Mucosa of rectum (tissue), 2 donors: ENCODE data around the gene PAAF1.
A peak's percentile ranks its signal among the peaks of the same experiment; 100 is the strongest.

Source experiments
- H3K27ac ChIP-seq, 2 donors: one replicate each; pipeline ENCODE4 v1.7.0; 2013; ENCODE audit warnings: inconsistent platforms in 2 of 2, low read depth in 2 of 2, low read length in 2 of 2
- H3K27me3 ChIP-seq, 2 donors: one replicate each; pipeline ENCODE4 v1.7.0; 2013; ENCODE audit warnings: low read length in 2 of 2; ENCODE audit not compliant: control insufficient read depth in 2 of 2, insufficient read depth in 2 of 2
- H3K36me3 ChIP-seq, 2 donors: one replicate each; pipeline ENCODE4 v1.7.0; 2013; ENCODE audit warnings: low read length in 2 of 2; ENCODE audit not compliant: control insufficient read depth in 2 of 2, insufficient read depth in 2 of 2
- H3K4me1 ChIP-seq, 2 donors: one replicate each; pipeline ENCODE4 v1.7.0; 2013; ENCODE audit warnings: low read length in 2 of 2, mild to moderate bottlenecking in 1 of 2; ENCODE audit not compliant: control insufficient read depth in 2 of 2, insufficient read depth in 2 of 2
- H3K4me3 ChIP-seq, 2 donors: one replicate each; pipeline ENCODE4 v1.7.0; 2013; ENCODE audit warnings: low read length in 2 of 2
- H3K9ac ChIP-seq, 2 donors: one replicate each; pipeline ENCODE4 v1.7.0; 2013; ENCODE audit warnings: low read length in 2 of 2, low read depth in 1 of 2, mild to moderate bottlenecking in 1 of 2
- H3K9me3 ChIP-seq, 2 donors: one replicate each; pipeline ENCODE4 v1.7.0; 2013; ENCODE audit warnings: low read length in 2 of 2; ENCODE audit not compliant: control insufficient read depth in 2 of 2
- donor health status: healthy.
- donor health status: Normal muscosa, but diverticular disease.

PAAF1 gene

DNA sequence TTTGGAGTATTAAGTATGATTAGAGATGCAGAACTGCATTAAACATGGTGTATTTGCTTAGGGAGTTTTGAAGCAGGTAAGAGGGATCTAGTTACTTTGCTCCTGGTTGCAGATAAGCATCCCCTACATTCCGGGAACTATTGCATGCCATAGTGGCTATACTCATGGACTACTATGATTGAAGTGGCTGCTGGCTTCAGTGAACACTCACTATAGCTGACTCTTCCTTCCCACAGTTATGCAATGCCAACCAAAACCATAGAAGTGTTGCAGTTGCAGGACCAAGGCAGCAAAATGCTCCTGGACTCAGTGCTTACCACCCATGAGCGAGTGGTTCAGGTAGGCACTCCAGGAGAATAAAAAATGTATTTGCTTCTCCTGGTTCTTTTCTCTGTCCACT lies 17.1 kb upstream of the PAAF1 start:
- Histone ChIP-seq H3K27me3 (no peaks in the 10 kb centered on the region), H3K4me1 (no peaks in the 10 kb centered on the region), H3K9me3 (no peaks in the 10 kb centered on the region), H3K9ac (no peak overlapping the region), H3K4me3 (no peak overlapping the region), H3K36me3 (peaks cover 22 to 31% of the 10 kb centered on the region in 2 donors), H3K27ac (no peak overlapping the region)

DNA sequence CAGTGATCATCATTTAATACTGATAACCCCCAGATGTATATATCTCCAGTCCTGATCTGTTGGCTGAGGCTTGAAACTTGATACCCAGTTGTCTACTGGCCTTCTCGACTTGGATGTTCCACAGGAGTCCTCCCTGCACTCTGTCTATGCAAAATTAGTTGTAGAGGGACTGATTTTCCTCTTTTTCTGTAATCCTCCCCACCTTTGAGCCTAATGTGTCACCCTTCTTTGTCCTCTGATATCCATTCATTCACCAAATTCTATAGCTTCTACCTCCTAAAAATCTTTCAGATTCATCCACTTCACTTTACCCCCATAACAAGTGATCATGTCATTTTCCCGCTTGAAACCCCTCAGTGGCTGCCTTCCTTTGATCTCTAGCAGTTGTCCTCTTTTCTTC lies 16.6 kb upstream of the PAAF1 start:
- Histone ChIP-seq H3K9ac (no peak overlapping the region), H3K27me3 (no peaks in the 10 kb centered on the region), H3K4me3 (no peak overlapping the region), H3K4me1 (no peaks in the 10 kb centered on the region), H3K36me3 (peaks cover 21 to 34% of the 10 kb centered on the region in 2 donors), H3K27ac (no peak overlapping the region), H3K9me3 (no peaks in the 10 kb centered on the region)

DNA sequence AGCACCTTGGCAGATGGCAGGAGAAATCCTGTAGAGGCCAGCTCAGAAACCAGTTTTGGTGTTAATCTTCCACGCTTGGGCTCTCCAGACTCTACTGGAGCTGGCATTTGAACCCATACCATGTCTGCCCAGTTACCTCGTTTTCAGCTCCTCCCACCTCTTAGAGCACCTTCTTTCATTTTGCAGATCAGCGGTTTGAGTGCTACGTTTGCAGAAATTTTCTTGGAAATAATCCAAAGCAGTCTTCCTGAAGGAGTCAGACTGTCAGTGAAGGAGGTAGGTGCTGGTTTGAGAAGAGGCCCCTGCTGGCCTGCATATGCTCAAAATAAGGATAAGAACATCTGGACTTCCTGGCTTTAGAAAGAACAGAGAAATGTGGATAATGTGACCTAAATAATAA lies 13.8 kb upstream of the PAAF1 start:
- no peaks in the 10 kb centered on the region for H3K4me1 ChIP-seq
- no peak overlapping the region for H3K4me3 ChIP-seq
- H3K27me3 ChIP-seq = no peaks in the 10 kb centered on the region
- H3K27ac ChIP-seq = no peak overlapping the region
- H3K9me3 ChIP-seq = no peaks in the 10 kb centered on the region
- H3K36me3 ChIP-seq = peaks cover 21 to 34% of the 10 kb centered on the region in 2 donors
- H3K9ac ChIP-seq = no peak overlapping the region

DNA sequence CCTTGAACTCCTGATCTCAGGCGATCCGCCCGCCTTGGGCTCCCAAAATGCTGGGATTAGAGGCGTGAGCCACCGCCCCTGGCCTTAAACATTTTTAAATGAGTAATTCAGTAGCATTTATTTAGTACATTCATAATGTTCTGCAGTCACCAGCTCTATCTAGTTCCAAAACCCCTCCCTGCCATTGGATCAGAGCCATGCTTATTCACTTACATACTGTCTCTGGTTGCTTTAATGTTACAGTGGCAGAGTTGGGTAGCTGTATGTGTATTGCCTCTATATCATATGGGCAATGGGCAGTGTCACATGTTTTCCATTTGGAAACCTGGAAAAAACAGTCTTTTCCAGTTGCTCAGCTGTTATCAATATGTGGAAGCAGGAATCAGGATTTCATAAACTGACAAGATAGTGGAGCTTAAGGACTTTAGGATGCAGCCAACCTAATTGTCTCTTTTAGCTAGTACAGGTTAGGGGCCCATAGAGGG lies 10.7 kb upstream of the PAAF1 start:
- H3K27ac ChIP-seq = peak overlapping the region in 1 of 2 donors; percentile 14
- H3K4me3 ChIP-seq = no peak overlapping the region
- no peaks in the 10 kb centered on the region for H3K27me3 ChIP-seq
- H3K4me1 ChIP-seq = peaks cover 0 to 9% of the 10 kb centered on the region in 2 donors
- no peaks in the 10 kb centered on the region for H3K9me3 ChIP-seq
- peaks cover 10 to 32% of the 10 kb centered on the region in 2 donors for H3K36me3 ChIP-seq
- H3K9ac ChIP-seq = no peak overlapping the region

DNA sequence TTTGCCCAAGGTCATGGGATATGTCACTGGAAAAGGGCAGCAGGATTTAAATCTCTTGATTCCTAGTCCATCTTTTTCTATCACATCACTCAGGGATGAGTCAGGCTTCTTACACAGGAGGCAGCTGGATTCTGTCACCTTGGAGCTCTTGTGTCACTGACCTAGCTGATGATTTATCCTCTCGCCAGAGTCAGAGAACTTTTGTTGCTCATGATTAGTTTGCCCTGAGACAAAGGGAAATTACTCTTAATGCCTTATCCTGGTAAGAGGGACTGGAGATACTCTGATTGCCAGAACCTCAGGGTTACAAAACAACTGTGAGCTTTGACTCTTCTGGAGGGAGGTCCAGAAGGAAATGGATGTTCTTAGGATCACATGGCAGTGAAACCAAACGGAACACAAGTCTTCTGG lies 10.2 kb upstream of the PAAF1 start:
- no peak overlapping the region for H3K9ac ChIP-seq
- peaks cover 10 to 29% of the 10 kb centered on the region in 2 donors for H3K36me3 ChIP-seq
- no peaks in the 10 kb centered on the region for H3K27me3 ChIP-seq
- peak overlapping the region in 1 of 2 donors; percentile 14 for H3K27ac ChIP-seq
- H3K9me3 ChIP-seq = no peaks in the 10 kb centered on the region
- peaks cover 0 to 9% of the 10 kb centered on the region in 2 donors for H3K4me1 ChIP-seq
- no peak overlapping the region for H3K4me3 ChIP-seq

DNA sequence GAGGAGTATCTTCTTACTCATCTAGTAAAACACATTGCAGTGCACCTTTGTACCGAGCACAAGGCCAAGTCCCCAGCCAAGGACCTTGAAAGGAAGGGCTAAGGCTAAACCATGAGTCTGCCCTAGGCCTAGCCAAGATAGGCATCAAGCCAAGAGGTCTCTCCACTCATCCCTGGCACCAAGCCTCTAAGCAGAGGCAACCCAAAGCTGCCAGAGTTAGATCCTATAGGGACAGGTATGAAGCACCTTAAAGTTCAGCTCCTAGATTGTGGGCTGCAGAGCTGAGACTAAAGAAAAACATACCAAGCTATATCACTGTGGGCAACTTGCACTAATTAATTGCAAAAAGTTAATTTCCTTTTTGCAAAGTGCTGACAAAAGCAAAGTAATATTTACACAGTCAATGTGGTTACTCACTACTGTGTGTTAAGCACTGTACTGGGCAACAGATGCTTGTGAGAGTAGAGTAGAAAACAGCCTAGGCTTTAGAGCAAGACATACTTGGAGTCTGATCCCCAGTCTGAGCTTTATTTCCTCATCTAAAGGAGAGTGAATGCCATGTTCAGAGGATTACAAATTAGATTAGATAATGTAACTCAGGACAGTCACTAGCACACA lies 7.4 kb upstream of the PAAF1 start:
- H3K4me1 ChIP-seq = peaks cover 0 to 9% of the 10 kb centered on the region in 2 donors
- H3K27ac ChIP-seq = peak overlapping the region; percentile 18 to 47
- H3K27me3 ChIP-seq = no peaks in the 10 kb centered on the region
- H3K36me3 ChIP-seq = peaks cover 15 to 22% of the 10 kb centered on the region in 2 donors
- H3K4me3 ChIP-seq = no peak overlapping the region
- H3K9ac ChIP-seq = peak overlapping the region in 1 of 2 donors; percentile 11
- H3K9me3 ChIP-seq = no peaks in the 10 kb centered on the region

DNA sequence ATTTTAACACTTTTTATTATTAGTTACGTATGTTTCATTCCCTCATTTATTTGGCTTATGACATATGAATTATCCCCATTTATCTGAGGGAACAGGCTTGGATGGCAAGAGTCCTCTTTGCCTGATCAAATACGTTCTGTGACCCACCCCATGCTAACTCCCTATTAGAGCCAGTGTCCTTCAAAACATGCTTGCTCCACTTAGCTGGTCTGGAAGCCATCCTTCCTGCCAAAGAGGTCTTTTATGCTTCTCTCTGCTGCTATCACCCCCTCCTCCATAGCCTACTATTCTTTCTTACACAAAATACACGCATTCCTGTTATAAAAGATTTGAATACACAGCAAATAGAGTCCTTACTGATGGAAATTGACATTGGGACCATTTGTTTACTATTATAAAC lies 6.5 kb upstream of the PAAF1 start:
- Histone ChIP-seq H3K4me3 (no peak overlapping the region), H3K4me1 (peaks cover 2 to 9% of the 10 kb centered on the region in 2 donors), H3K36me3 (peaks cover 14 to 19% of the 10 kb centered on the region in 2 donors), H3K9ac (no peak overlapping the region), H3K9me3 (no peaks in the 10 kb centered on the region), H3K27me3 (no peaks in the 10 kb centered on the region), H3K27ac (peak overlapping the region in 1 of 2 donors; percentile 4)

DNA sequence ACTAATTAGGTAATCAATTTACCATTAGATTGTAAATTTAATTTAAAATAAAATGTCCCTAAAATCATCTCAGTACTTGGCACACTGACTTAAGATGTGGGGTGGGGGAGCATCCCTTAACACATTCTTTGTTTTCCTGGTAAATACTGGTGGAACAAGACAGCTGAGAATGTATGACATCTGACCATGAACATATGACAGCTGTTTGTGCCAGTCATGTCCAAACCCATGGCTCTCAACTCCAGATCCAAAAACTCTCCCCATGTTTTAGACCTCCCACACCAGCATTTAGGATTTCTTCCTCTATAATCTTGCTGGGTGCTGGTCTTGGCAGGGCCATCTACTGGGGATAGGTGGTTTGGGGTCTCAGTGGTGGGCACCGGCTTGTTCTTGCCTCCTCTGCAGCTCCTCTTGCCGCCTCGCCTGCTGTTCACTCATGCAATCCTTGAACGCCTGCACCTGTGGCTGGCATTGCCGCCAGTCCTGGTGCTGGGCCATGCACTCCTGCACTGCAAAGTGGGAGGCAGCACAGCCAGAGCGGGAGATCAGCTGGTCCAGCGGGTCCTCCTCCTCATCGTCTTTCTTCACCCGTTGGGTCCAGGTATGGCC lies 3.9 kb upstream of the PAAF1 start:
- Histone ChIP-seq H3K36me3 (peaks cover 14 to 17% of the 10 kb centered on the region in 2 donors), H3K27ac (no peak overlapping the region), H3K4me3 (no peak overlapping the region), H3K4me1 (peaks cover 13 to 27% of the 10 kb centered on the region in 2 donors), H3K27me3 (no peaks in the 10 kb centered on the region), H3K9me3 (no peaks in the 10 kb centered on the region), H3K9ac (no peak overlapping the region)

DNA sequence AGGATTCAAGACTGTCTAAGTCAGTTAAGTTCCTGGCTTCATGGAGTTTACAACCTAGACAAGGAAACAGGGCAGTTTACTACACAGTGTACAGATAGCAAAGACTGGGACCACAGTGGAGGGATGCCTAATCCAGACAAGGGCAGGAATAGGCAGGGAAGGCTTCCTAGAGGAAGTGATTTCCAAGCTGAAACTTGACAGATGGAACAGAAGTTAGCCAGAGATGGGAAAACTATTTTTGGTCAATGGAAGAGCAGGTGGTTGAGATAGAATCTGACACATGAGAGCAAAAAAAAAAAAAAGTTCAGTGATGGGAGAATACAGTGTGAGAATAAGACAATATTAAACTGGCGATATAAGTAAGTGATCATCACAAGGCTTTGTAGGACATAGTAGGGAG lies 1.4 kb upstream of the PAAF1 start:
- Histone ChIP-seq H3K27ac (no peak overlapping the region), H3K4me3 (peak overlapping the region; percentile 99 to 100), H3K27me3 (no peaks in the 10 kb centered on the region), H3K9me3 (no peaks in the 10 kb centered on the region), H3K4me1 (peaks cover 13 to 18% of the 10 kb centered on the region in 2 donors), H3K36me3 (peaks cover 14% of the 10 kb centered on the region in 2 donors), H3K9ac (peak overlapping the region in 1 of 2 donors; percentile 88)

DNA sequence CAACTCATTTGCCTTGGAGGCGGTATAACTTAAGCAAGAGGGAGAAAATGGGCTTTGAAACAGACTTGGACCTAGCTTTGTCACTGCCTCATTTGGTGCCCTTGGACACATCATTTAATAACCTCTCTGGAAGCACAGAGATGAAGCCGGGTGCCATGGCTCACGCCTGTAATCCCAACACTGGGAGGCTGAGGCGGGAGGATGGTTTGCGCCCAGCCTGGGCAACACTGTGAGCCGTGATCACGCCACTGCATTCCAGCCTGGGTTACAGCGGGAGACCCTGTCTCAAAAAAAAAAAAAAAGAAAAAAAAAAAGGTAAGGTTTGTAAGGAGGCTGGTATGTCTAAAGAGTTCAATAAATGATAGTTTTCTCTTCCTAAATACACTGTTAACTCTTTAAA lies 959 bp upstream of the PAAF1 start:
- Histone ChIP-seq H3K9ac (peak overlapping the region; percentile 88 to 92), H3K27me3 (no peaks in the 10 kb centered on the region), H3K27ac (peak overlapping the region; percentile 88 to 95), H3K4me3 (peak overlapping the region; percentile 99 to 100), H3K36me3 (peaks cover 13 to 14% of the 10 kb centered on the region in 2 donors), H3K9me3 (no peaks in the 10 kb centered on the region), H3K4me1 (peaks cover 13 to 18% of the 10 kb centered on the region in 2 donors)
